NCI-H345 treated with DMSO at 0.1 percent for 48 hours (cell line): Measurements from ENCODE around the gene NCKAP5.
"Not testable (repeated sequence)": the region's sequence is repeated elsewhere in the genome, so short reads cannot be mapped to it uniquely, and the experiment has no call there.

ENCODE experiments used
- DNase-seq: peaks from one replicate; lab custom pipeline; 2025; ENCODE audit not compliant: unreplicated experiment; lab: John Stamatoyannopoulos, UW

The NCKAP5 gene

DNA sequence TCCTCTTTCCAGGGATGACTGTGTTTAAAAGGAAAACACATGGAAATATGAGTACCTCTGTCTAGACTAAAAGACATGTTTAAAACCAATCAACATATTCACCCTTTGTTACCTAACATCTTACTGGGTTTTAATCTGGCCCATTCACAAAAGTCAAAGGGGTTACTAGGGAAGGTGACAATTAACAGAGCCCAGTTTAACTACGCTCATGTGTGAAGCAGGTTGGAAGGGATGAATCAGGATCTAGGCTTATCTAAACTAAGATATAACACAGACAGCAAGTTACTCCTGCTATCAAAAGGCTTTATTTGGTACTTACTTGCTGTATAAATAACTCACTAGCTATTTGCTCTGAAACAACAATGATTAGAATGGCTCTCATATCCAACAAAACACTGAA is 337.0 kb downstream of the NCKAP5 start:
- DNase-seq: no peak

DNA sequence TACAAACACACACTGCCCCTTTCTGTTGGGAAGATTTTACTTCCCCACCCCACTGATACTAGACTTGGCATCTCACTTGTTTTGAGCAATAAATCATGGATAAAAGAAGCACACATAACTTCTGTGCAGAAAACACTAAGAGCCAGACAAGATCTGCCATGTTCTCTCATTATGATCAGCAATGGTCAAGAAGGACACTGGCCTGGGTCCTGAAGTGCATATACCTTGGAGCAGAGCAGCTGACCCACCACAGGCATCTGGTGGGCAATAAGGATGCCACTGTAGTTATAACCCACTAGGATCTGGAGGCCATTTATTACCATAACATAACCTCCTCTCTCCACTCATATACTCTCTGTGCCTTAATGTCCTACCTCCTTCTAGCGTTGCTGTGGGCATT is 338.3 kb downstream of the NCKAP5 start:
- DNase-seq: no peak

DNA sequence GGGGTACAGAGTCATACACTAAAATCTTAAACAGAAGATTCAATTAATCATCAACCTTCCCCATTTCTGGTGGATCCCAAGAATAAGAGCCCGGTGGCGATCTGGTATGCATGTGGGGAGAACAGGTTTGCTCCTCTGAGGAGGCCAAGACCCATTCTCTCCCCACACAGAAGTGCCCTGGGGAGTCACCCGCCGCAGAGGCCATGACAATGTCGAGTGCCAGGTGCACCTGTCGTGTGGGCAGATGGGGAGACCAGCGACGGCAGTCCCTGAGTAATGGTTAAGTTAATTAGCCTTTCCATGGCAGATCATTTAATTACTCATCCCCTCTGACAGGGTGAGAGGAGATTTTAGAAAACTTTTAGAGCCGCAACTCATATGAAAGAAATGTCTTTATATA is 345.0 kb downstream of the NCKAP5 start:
- no peak for DNase-seq

DNA sequence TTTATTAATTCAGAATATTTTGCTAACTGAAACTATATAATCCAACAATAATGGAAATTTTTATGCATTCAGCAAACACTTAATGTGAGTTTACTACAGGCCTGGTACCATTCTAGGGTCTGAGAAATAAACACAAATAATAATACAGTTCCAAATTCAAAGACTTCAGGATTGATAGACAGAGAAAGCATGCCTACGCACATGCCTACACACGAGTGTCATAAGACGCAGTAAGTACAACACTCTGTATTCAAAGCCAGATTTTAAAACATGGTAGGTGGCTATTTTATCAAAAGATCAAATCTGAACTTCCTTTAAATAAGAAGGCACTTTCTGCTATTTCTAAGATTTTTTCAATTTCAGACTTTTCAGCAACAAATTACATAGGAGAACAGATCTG is 346.9 kb downstream of the NCKAP5 start:
- no peak for DNase-seq

DNA sequence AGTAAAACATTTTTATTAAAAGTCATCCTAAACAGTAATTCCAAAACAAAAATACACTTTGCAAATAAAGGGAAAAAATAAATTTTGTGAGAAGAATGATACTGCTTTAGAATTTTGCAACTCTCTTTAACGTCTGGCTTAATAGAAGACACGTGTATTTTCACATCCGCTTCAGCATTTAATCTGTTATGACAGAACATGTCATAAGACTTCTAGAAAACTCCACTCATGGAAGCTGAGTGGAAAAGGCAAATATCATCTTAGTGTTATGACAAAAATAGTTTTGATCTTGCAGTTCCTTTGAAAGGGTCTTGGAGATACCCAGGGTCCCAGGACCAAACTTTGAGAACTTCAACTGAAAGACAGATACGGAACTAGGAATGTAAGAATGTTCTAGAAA is 350.1 kb downstream of the NCKAP5 start:
- no peak for DNase-seq

DNA sequence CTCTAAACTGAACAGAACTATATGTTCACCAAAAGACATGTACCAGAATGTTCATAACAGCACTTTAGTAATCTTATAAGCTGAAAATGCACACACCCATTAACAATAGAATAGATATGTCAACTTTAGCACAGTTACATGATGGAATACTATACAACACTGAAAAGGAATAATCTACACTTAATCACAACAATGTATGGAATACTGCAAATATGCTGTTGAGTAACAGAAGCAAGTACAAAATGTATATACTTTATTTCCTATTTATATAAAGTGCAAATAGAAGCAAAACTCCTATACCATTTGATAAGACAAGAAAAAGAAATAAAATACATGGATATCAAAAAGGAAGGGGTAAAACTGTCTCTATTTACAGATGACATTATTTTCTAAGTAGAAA is 352.8 kb downstream of the NCKAP5 start:
- no peak for DNase-seq

DNA sequence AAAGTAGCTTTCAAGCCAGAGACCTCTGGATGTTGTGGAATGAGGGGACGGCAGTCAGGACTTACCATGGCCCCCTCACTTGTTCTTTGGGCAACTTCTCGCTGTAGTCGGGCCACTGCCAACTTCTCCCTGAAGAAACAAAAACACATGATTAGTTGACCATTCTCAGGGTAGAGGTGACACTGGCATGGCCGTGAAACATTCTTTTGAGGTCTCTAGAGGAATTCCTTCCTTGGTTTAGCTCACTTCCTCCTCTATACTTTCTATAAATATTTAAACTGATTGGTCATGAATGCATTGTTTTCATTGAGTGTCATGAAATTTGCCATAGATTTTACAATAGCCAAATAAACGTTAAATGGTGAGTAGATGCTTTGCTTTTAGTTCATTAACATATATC is 354.6 kb downstream of the NCKAP5 start:
- DNase-seq: no peak

DNA sequence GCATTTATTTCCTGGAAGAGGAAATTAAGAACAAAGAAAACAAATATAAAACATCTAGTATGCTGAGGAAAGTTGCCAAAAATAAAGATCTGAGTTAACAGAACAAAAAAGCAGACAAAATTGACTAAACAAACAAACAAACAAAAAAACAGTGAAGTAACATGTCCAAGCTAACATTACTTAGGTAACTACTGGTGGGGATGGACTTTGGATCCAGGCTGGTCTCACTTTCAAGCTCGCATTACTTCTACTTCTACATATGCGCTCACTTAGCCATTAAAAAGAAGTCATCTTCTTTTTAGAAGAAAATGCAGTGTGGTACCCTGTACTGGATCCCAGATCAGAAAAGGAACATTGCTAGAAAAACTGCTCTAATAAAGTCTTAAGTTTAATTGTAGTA is 358.9 kb downstream of the NCKAP5 start:
- DNase-seq: no peak

DNA sequence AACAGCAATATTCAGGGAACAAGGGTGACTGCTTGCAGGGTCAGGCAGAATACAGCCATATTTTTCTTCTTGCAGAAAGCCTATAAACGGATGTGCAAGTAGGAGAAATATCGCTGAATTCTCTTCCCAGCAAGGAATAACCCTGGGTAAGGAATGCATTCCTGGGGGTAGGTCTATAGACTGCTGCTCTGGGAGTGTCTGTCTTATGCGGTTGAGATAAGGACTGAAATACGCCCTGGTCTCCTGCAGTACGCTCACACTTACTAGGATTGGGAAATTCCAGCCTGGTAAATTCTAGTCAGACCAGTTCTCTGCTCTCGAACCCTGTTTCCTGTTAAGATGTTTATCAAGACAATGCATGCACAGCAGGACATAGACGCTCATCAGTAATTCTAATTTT is 361.6 kb downstream of the NCKAP5 start:
- DNase-seq: not testable (repeated sequence)

DNA sequence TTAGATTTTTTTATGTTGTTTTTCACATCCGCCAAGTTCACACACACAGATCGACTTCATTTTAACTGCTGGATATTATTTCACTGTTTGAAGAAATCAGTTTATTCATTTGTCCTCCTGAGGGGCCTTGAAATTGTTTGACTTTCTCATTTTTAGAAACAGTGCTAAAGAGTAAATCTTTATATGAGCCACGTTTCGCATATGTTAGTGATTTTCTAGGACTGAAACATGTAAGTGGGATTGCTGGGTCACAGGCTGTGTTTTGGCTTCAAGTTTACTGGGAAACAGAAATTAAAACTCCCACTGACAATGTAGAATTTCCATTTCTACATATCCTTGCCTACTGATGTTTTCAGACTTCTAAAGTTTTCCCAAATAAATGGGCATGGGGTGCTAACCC is 363.8 kb downstream of the NCKAP5 start:
- no peak for DNase-seq

DNA sequence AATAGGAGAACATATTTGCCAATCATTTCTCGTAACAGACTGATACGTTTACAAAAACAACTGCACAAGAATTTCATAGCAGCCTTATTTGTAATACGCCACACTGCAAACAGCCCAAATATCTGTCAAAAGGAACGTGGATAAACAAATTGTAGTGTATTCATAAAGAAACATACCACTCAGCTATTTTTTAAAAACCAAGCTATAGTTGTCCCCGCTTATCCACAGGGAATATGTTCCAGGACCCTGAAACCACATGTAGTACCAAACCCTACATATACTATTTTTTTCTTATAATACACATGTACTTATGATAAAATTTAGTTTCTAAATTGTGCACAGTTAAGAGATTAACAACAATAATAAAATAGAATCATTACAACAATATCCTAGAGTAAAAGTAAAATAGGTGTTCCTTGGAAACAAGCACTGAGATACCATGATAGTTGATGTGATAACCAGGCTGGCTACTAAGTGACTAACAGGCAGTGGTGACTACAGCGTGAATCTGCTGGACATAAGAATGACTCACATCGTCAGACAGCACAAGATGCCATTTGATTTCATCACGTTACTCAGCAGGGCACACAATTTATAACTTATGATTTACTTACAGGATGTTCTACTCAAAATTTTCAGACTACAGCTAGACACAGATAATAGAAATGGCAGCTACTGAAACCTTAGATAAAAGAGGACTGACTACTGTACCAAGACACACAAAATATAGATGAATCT is 367.4 kb downstream of the NCKAP5 start:
- DNase-seq: no peak

DNA sequence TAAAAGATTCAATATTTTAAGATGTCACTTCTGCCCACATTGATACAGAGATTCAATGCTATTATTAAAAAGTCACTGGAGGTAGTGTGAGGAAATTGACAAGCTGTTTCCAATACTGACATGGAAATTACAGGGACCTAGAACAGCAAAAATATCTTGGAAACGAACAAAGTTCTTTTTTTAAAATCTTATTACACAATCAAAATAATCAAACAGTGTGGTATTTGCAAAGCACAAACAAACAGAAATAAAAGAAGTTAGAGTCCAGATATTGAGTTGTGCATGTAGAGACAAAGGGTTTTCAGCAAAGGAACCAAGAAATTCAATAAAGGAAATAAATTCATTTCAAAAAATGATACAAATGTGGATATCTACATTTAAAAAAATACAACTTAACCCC is 369.6 kb downstream of the NCKAP5 start:
- no peak for DNase-seq

DNA sequence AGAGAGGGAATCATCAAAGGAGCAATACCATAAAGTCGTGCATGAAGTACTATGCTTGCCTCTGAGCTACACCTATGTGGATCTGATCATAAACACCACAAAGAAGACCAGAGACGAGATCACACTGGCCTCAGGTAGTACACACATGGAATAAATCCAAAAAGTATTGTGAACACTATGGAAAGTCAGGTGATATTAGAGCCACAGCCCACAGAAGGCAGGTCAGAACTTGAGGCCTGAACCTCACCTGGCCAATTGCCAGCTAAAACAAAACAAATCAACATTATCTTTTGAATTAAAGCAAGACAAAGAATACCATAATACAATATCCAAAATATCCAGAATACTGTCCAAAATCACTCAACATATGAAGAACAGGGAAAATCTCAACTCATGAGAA is 371.1 kb downstream of the NCKAP5 start:
- no peak for DNase-seq

DNA sequence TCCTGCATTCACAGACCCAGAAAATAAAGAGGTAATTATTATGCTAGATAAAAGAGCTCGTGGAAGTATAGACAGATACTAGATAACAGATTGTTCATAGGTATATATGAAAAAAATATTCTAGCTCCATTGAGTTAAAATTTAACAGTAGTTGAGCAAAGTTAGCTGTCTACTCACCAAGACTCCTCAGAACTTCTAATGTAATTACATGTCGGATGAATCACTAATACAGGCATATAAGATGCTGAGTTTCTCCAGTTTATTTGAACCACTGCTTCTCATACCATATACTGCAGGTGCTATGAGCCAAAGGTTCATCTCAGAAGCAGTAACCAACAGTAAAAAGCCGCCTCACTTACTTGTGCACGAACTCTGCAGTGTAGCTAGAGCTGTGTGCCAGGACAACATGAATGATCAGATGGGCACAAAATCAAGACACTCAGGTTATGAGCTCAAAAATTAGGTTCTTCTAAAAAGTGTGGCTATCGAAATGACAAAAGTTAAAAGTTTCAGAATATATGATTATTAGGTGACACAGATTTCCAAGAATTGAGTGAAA is 373.4 kb downstream of the NCKAP5 start:
- no peak for DNase-seq

DNA sequence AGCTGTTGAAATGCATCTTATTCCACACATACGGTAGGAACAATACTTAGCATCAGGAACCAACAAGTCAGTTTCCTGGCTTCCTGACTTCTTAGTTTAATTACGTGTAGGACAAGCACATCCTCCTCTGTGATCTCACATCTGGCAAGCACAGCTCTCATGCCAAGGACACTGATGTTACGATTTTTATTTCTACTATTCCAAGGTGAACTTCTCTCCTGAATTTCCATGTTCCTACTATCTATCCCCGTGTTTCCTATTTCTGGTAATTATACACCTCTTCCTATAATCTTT is 374.0 kb downstream of the NCKAP5 start:
- no peak for DNase-seq

DNA sequence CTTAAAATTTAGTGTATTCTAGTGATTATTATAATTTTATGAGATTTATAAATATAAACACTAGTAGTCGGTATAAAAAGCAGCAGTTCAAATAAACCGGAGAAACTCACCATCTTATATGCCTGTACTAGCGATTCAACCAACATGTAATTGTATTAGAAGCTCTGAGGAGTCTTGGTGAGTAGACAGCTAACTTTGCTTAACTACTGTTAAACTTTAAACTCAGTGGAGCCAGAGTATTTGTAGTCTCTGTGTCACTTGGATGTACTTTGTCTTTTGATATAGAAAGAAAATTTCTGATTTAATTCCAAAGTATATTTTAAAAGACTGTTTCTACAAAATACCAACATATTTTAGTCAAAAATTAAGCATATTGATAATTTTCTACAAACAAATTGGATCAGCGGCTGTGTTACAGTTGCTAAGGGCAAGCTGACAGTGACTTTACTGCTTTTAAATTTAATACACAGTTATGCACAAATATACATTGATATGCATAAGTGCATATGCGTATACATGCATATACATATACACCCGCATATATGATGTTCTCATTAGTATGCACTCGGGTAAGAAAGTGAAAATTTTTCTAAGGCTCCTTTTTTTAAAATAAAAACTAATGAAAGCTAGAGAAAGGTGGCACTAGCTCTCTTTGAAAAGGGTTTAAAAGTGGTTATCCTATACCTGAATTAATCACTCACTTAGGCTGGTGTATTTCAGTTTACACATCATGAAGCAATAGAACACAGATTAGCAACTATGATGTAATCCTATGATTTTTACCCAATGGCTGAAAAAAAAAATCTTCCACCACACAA is 374.5 kb downstream of the NCKAP5 start:
- DNase-seq: no peak

DNA sequence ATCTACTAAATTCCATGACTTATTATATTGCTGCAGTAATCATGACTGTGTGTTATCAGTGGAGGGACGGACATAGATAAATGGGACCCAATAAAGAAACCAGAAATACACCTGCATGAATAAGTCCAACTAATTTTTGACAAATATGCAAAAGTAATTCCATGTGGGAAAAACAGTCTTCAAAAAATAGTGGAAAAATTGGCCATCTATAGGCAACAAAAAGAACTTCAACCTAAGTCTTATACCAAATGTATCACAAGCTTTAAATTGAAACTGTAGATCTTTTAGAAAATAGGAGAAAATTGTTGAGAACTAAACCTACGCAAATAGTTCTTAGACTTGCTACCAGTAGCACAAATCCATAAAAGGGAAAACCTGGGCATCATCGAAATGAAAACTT is 376.2 kb downstream of the NCKAP5 start:
- DNase-seq: no peak

DNA sequence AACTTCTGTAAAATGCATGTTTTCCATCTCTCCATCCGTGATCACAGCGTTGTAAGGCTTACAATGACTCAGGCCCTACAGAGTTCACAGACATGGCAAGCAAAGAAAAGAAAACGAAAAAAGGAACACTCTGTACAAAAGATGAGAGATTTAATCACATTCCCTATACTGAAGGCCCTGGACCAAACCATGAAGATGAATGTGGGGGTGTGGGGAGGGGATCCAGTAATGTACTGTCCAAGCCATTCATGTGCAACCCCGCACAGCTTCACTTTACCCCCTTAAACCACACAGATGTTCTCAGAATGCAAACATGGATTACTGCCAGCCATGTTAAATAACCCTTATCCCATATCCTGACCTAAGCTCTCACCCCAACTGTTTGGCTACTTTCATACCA is 391.1 kb downstream of the NCKAP5 start:
- DNase-seq: no peak

DNA sequence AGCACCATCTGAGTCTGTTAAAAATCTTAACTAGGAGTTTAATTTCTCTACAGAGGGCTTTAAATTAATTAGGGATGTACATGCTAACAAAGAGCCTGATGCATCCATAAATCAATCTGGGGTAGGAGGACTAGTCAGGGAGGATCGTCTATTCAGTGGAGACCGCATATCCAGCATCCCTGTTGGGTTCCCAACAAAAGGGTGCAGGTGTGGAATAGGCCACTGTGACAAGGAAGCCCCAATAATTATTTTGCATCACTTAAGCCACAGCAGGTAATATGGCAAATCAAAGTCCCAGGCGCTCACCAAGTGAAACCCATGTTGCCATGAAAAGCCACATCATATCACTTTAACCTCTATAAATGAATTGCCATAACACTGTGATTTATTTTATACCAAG is 392.3 kb downstream of the NCKAP5 start:
- no peak for DNase-seq

DNA sequence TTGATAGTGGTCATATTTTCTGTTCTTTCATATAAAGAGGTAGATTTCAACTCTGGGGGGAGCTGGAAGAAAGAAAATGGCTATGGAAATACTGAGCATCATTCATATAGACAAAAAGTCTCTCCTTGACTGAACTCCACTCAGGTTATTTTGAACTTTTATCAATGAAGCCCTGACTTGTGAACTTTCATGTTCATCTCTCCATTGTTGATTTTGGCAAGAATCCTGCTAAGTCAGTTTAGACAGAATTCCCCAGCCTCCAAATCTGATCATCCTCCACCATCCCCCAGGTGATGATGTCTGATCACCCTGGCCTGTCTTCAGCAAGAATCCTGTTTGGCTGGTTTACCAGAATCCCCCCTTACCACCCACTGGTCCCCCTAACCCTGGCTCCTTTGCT is 395.0 kb downstream of the NCKAP5 start:
- no peak for DNase-seq

DNA sequence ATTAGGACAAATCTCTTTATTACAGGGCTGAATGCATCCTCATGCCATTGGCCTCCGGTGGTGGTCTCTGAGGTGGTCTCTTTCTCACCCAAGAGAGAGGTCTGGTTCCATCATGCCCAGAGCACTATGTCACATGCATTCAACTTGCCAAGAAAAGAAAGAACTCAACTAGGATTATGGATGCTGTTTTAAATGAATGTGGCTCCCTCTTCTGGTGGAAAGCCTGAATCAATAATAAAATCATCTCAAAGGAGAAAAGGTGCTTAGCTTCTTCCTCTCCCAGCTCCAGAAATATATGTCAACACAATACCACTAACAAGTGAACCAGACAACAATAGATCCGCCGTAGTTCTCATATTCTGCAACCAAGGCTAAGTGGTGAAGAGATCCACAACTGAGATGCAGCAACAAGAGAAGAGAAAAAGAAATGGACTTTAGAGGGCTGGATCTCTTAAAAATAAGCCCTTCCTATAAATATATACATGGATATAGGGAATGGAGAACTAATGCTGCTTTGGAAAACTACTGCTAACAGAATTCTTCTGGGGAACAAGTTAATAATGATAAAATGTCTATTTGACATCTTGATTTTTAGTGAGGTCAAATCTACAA is 396.8 kb downstream of the NCKAP5 start:
- peak; percentile 78 for DNase-seq

DNA sequence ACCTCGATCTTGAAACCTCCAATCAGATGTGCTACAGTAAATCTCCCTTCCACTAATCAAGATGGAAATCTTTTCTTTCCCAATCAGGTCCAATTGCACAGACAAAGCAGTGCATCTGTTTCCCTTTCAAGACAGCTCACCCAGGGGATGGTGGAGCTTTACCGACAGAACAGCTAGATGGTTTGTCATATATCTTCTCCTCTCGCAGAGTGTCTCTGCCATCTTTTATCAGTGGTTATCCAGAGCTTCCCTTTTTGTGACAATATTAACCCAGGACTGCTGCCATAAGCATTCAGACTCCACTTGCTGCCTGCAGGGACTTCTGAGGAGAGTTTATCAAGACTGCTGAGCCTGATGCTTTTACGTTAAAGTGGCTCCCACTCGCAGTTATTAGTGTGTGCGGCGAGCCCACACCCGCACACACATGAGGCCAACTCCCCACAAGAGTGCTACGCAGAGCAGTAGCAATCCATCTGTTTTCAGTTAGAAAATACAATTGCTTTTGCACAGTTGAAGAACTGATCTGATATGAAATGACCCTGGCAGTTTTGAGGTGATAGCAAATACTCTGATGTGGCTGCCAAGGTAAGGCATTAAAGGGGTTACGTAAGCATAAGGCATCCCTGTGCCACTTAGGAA is 398.9 kb downstream of the NCKAP5 start:
- no peak for DNase-seq
